HG02642 (cell line): ENCODE data around the gene FLNB.
"Not testable (repeated sequence)": the region's sequence is repeated elsewhere in the genome, so short reads cannot be mapped to it uniquely, and the experiment has no call there.

Experiments
- ATAC-seq: cut with Tn5 transposase; IDR thresholded peaks from one replicate; pipeline ENCODE4 v1.9.1; 2021; ENCODE audit warnings: mild to moderate bottlenecking; ENCODE audit not compliant: unreplicated experiment, poor library complexity

FLNB gene

GRCh38 chr3:58048301-58048700 is 40.1 kb downstream of the FLNB start:
- ATAC-seq: no peak

DNA sequence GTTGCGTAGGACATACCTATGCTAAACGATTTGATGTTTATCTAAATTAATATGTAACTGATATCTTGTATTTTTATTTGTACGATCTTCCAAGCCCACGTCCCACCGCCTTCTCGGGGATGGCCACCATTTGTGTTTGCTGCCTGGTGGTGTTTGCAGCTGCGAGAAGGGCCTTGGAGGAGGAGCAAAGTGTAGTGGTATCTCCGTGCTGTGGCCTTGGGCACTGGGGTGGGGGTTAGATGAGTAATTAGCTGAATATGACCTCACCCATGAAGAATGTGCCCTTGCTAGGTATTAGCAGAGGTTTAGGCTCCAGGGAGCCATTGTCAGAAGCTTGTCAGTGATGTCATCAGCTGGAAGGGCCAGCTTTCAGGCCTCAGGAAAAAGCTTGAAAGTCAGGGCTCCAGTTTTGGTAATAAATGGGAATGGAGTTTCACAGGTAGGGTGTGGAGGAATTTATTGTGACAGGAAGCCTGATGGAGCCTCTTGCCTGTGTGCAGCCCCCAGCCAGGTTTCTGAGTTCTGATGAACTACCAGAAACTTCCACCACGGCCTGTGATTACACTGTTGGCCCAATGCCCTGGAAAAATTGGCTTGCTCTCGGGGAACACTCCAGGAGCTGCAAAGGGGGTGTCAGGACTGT is 41.0 kb downstream of the FLNB start:
- no peak for ATAC-seq

- no peak for ATAC-seq
Measured at GRCh38 chr3:58051196-58051595, 43.0 kb downstream of the FLNB start.

GRCh38 chr3:58051658-58052261 is 43.5 kb downstream of the FLNB start:
- ATAC-seq: not testable (repeated sequence)

GRCh38 chr3:58052373-58053273 is 44.4 kb downstream of the FLNB start:
- ATAC-seq: no peak

DNA sequence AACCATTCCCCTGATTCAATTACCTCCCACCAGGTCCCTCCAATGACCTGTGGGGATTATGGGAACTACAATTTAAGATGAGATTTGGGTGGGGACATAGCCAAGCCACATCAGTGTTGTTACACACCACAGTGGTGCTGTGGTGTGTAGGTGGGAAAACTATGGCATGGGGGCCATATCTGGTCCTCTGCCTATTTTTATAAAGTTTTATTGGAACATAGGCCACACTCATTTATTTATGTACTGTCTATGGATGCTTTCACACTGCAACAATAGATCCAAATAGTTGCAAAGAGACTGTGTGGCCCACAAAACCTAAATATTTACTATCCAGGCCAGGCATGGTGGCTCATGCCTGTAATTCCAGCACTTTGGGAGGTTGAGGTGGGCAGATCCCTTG is 46.4 kb downstream of the FLNB start:
- ATAC-seq: no peak

GRCh38 chr3:58055314-58055713 is 47.1 kb downstream of the FLNB start:
- no peak for ATAC-seq

- ATAC-seq: not testable (repeated sequence)
Measured at GRCh38 chr3:58055891-58056290, 47.7 kb downstream of the FLNB start.

DNA sequence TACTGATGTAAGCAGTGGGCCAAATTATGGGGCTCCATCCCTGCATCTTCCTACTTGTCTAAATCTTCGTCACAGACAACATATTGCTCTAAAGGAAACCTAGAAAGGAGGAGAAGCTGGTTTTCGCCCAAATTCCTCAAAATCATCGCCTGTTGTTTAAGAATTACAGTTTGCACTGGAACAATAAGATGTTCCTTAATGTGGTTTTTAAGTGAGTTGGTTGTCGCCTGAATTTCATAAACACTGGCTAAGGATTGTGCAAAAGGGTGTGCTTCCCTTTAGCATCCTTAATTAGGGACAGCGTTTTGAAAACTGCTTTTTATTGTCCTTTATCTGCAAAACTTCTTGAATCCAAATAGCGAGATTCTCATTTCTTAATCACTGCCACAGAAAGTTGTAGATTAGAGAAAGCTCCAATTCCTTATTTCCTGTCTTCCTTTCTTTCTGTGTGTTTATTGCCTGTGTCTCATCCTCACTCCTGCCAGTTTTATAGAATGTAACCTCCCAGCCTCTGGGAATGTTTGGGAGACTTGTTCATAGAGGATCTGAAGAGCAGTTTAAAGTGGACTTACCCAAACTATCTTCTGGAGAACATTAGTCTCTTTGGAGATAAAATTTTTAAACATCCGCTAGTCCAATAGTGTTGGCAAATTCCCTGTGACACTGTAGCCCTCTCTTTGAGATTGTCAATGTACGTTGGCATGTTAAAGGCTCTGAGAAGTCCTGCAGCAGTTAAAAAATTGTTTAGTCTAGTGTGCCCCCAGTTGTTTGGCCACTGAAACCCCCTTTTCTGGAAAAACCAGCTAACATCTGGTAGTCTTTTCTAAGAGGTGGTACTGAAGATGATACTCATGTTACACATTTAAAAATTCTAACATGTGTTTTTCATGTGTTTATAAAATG is 50.4 kb downstream of the FLNB start:
- no peak for ATAC-seq

- ATAC-seq: no peak
Measured at GRCh38 chr3:58059349-58060321, 51.4 kb downstream of the FLNB start.

DNA sequence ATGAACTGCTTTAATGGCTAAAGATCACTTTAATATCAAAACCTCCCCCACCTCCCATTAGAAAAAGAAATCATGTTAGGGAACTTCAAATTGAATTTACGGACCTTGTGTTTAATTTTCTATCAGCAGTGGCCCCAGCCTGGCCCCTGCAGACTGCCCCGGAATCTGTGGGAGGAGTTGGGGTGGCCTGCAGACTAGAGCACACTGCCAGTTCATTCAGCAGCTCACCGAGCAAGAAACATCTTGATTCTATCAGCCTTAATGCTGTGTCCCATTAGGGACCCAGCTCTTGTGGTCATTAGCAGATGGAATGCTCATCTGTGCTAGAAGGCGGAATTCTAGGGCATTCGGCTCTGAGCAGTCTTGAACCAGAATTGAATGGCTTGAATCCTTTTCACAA is 54.2 kb downstream of the FLNB start:
- no peak for ATAC-seq

DNA sequence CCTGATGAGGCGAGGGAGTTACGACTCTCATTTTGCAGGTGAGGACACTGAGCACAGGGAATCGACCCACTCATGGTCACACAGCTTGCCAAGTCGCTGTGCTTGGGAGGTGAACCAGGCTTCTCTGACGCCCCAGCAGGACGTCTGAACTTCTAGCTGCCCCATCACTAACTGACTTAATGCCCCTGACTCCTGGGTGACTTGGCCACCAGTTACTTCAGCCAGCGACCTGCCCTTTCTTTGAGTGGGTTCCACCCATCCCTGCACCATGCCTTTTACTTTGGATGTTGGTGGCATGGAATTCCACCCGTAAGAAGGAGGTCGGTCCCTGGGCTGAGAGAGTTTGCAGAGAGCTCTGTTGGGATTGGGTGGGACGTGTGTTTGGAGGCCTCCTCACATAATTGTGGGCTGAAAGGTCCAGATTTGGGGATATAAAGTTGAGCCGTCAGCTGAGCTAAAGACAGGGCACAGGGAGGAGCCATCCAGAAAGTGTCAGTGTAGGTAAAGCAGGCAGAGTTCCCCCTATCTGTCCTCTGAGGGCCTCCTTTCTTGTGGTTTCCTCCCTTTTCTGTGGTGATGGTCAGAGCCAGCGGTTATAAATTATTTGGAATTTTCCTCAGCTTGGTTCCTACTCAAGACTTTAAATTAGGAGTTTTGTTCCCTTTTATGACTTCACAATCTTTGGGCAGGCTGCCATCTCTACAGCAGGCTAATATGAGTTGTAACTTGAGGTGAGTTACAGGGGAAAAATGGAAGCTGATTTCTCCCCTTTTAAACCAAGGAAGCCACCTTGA is 55.0 kb downstream of the FLNB start:
- ATAC-seq: no peak

DNA sequence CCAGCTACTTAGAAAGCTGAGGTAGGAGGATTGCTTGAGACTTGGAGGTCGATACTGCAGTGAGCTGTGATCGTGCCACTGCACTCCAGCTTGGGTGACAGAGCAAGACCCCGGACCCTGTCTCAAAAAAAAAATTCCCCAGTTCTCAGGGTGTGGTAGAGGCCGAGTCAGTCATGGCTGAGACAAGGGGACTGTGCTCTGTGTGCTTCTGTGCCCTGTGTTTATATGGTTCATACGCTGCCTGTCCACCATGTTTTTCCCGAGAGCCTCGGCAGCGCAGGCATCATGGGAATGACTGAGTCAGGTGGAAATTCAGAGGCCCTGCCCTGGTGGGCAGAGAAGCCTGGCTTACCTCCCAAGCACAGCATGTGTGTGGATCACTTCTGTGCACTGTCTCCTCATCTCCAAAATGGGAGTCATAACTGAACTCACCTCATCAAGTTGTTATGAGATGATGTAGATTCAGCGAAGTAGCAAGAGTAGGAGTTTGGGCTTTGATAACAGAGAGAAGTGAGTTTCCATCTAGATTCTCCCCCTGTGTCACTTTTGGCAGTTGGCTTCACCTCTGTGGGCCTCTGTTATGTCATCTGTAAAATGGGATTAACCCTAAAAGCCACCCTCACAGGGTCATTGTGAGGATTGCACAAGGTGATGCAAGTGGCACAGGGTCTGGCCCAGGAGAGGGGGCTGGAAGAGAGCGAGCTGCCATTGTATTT is 56.9 kb downstream of the FLNB start:
- no peak for ATAC-seq

DNA sequence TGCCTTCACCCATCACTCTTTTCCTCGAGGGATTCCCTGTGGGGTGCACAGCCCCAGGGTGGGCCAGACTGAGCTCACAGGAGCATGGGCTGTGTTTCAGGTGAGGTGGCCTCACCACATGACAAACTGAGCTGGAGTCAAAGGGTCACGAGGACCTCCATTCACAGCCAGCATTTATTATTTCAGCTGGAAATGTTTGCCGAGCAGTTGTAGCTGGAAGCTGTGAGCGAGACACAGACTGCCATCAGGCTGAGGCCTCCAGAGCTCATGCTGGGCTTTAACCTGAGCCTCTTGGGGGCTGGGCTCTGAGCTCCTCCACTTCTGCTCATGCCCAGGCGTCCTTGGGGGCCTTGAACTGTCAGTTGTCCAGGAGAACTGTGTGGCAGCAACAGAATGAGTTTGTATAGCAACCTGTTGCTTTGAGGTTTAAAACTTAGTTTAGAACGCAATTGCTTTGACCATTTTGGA is 57.5 kb downstream of the FLNB start:
- ATAC-seq: no peak

DNA sequence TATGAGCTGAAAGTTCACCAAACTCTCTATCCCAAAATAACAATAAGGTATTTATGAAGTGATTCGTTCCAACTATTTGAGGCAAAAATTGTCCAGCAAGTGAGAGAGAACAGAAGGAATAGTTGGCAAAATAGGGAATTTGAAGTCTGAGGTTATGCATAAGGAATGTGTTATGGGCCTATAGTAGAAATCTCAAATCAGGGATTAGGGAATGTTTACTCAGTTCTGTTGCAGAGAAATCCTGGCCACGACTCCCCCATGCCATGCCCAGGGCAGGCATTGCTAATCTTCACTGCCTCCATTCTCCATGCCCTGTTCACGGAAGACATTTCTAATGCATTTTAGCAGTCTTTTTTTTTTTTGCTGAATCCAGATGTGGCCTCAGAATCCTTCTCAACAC is 58.6 kb downstream of the FLNB start:
- ATAC-seq: no peak

- ATAC-seq: no peak
Measured at GRCh38 chr3:58068122-58068809, 60.0 kb downstream of the FLNB start.

- no peak for ATAC-seq
Measured at GRCh38 chr3:58071480-58071971, 63.3 kb downstream of the FLNB start.
